Hindlimb muscle (tissue), 1 donor: ENCODE measurements around the gene TBCEL. TPM values are rescaled to one million over a fixed set of nuclear protein-coding genes. Genes with fewer than 3 reads are reported as not detected.
"Not testable (repeated sequence)": the region's sequence is repeated elsewhere in the genome, so short reads cannot be mapped to it uniquely, and the experiment has no call there.

Experiments
- DNase-seq: peaks from one replicate; pipeline ENCODE4 v3.0.0-alpha.2; 2013
- polyA plus RNA-seq: library from polyadenylated mRNA; unstranded; fragments of 120-200 nt; gene quantifications from one replicate; pipeline ENCODE4 v1.2.1, GENCODE V29; 2013; ENCODE audit not compliant: insufficient read length

Gene TBCEL
- 13.5 TPM for polyA plus RNA-seq

- peak; percentile 86 for DNase-seq
Measured at GRCh38 chr11:121023848-121024751, at the start of gene TBCEL. Gene TBCEL (plus strand): TSS chr11:121024102. CDS start chr11:121045691, 21,589 bp downstream.

GRCh38 chr11:120974466-120974865, 49.4 kb upstream of the TBCEL start:
- no peak for DNase-seq

GRCh38 chr11:120974965-120975364, 48.9 kb upstream of the TBCEL start:
- no peak for DNase-seq

GRCh38 chr11:120977266-120978137, 46.4 kb upstream of the TBCEL start:
- DNase-seq, result no peak

GRCh38 chr11:120978701-120979100, 45.2 kb upstream of the TBCEL start:
- DNase-seq, result no peak

GRCh38 chr11:120985718-120986569, 38.0 kb upstream of the TBCEL start:
- DNase-seq, result no peak

- DNase-seq, result no peak
Measured at GRCh38 chr11:120988603-120989002, 35.3 kb upstream of the TBCEL start.

- DNase-seq, result no peak
Measured at GRCh38 chr11:120991830-120992686, 31.8 kb upstream of the TBCEL start.

- DNase-seq, result no peak
Measured at GRCh38 chr11:120994091-120994859, 29.6 kb upstream of the TBCEL start.

GRCh38 chr11:120995184-120995583, 28.7 kb upstream of the TBCEL start:
- no peak for DNase-seq

GRCh38 chr11:120996973-120997372, 26.9 kb upstream of the TBCEL start:
- no peak for DNase-seq

GRCh38 chr11:120998581-120998980, 25.3 kb upstream of the TBCEL start:
- no peak for DNase-seq

GRCh38 chr11:121004206-121004840, 19.6 kb upstream of the TBCEL start:
- DNase-seq, result no peak

GRCh38 chr11:121006922-121007321, 17.0 kb upstream of the TBCEL start:
- no peak for DNase-seq

- DNase-seq, result no peak
Measured at GRCh38 chr11:121008551-121008950, 15.4 kb upstream of the TBCEL start.

GRCh38 chr11:121012091-121012490, 11.8 kb upstream of the TBCEL start:
- no peak for DNase-seq

GRCh38 chr11:121018746-121019145, 5.2 kb upstream of the TBCEL start:
- DNase-seq, result no peak

- DNase-seq, result not testable (repeated sequence)
Measured at GRCh38 chr11:121021718-121022117, 2.2 kb upstream of the TBCEL start.

- DNase-seq, result no peak
Measured at GRCh38 chr11:121024989-121025388, 1.1 kb downstream of the TBCEL start.

- DNase-seq, result no peak
Measured at GRCh38 chr11:121029153-121029552, 5.3 kb downstream of the TBCEL start.
